GM18502 (cell line): ENCODE measurements around the gene SNAP91.
"Not testable (repeated sequence)": the region's sequence is repeated elsewhere in the genome, so short reads cannot be mapped to it uniquely, and the experiment has no call there.

Experiments
- ATAC-seq: cut with Tn5 transposase; IDR thresholded peaks from one replicate; pipeline ENCODE4 v1.9.1; 2021; ENCODE audit warnings: mild to moderate bottlenecking; ENCODE audit not compliant: unreplicated experiment, poor library complexity

The SNAP91 gene

DNA sequence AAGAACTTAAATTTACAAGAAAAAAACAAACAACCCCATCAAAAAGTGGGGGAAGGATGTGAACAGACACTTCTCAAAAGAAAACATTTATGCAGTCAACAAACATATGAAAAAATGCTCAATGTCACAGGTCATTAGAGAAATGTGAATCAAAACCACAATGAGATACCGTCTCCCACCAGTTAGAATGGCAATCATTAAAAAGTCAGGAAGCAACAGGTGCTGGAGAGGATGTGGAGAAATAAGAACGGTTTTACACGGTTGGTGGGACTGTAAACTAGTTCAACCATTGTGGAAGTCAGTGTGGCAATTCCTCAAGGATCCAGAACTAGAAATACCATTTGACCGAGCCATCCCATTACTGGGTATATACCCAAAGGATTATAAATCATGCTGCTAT lies 157.2 kb downstream of the SNAP91 start:
- ATAC-seq, result not testable (repeated sequence)

DNA sequence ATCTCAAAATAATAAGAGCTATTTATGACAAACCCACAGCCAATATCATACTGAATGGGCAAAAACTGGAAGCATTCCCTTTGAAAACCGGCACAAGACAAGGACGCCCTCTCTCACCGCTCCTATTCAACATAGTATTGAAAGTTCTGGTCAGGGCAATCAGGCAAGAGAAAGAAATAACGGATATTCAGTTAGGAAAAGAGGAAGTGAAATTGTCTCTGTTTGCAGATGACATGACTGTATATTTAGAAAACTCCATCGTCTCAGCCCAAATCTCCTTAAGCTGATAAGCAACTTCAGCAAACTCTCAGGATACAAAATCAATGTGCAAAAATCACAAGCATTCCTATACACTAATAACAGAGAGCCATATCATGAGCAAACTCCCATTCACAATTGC lies 158.4 kb downstream of the SNAP91 start:
- not testable (repeated sequence) for ATAC-seq

- ATAC-seq, result no peak
Measured at GRCh38 chr6:83546636-83547035, 162.3 kb downstream of the SNAP91 start.

DNA sequence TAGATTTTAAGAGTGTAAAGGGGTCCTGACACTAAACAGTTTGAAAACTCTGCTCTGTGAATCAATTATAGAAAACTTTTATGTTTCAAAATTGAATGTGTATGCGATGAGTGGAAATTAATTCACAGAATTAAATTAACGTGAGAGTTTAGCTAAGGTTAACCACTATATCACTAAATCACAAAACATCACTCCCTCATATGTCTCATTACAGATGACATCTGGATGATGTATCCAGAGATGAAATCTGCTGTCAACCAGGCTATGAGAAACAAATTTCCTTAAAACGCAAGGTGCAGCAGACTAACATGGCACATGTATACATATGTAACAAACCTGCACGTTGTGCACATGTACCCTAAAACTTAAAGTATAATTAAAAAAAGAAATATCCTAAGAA lies 169.2 kb downstream of the SNAP91 start:
- no peak for ATAC-seq

DNA sequence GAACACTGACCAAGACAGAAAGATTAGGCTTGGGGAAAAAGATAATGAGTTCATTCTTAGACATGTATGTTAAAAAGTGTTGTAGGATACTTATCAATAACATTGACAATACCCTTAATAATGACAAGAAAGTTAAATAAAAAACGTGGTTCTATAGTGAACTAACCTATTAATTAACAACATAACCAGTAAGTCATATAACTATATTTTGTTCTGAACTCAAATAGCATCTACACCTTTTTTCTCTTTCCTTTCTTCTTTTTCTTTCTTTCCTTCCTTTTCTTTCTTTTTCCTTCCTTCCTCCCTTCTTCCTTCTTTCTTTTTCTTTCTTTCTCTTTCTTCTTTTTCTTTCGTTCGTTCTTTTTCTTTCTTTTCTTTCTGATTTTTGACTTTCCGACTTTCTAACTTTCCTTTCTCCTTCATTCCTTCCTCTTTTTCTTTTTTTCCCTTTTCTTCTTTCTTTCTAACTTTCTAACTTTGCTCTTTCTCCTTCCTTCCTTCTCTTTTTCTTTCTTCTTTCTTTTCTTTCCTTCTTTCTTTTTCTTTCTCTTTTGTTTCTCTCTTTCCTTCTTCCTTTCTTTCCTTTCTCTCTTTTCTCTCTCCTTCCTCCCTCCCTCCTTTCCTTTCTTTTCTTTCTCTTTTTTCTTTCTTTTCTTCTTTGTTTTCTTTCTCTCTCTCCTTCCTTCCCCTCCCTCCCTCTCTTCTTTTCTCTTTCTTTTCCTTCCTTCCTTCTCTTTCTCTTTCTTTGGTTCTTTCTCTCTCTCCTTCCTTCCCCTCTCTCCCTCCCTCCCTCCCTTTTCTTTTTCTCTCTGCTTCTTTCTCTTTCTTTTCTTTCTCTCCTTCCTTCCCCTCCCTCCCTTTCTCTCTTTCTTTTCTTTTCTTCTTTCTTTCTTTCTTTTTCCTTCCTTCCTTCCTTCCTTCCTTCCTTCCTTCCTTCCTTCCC lies 172.0 kb downstream of the SNAP91 start:
- no peak for ATAC-seq

DNA sequence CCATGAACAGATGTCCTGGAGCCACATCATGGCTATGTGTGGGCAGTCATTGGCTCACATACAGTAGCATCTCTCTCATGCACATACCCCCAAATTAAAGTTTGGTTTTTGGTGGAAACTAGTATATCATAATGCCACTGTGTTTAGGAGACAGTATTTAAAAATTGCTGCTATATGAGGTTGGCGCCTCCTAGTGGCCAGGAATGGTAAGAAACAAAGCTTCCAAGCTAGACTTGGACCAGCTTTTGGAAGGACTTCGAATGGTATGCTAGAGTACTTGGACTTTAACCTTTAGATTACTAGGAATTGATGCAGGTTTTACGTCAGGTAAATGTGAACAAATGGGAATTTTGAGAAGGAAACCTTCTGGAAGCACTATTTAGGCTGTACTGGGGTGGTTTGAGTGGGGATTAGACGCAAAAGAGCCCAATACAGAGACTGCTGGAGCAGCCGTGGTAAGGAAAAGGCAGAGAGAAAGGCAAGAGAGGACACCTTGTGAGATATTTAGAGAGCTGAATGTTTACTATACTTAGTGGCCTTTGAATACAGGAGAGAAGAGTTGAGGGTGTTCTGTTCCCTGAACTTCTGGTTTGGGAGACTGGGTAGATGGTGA lies 172.8 kb downstream of the SNAP91 start:
- peak; percentile 80 for ATAC-seq

GRCh38 chr6:83518816-83519480 lies 190.0 kb downstream of the SNAP91 start:
- ATAC-seq, result no peak

GRCh38 chr6:83517500-83517899 lies 191.4 kb downstream of the SNAP91 start:
- no peak for ATAC-seq

DNA sequence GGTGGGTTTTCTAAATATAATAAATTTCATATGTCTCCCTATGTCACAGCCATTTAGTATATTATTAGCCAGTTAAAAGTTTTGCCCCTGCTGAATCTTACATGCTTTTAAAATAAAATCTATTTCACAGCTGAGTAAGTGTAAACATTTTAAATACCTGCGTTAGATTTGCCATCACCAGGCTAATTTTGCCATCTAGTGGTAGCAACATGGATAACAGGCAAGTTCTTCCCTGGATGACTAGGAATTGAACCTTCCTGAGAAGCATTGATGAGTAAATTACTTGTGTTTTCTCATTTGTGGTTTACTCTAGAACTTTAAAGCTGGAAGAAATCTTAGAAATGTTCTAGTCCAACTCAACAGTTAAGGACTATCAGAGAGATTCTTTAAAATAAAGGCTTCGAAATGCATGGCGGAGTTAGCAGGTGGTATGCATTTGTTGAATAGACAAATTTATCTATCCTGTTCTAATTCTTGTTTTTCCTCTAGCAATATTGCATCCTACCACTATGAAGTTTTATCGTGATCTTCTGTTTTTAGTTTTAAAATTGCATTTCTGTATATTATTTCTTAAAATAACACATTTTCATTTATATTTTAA lies 193.9 kb downstream of the SNAP91 start:
- peak; percentile 48 for ATAC-seq

DNA sequence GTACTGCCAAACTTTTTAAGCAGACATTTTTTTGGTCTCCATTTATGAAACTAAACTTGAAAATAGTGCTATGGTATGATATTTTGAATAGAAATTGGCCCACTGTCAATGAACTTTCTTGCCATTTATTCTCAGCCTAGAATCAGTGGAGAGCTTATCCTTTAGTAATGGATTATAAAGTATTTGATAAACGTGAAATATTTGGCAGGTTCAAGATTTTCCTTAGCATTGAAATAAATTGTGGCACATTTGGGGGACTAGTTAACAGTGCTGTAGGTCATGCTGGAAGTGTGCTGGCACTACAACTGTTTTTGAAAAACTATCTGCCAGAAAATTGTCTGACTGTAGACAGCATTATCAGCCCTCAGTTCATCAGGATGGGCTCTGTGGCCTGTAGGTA lies 194.4 kb downstream of the SNAP91 start:
- peak; percentile 2 for ATAC-seq

- ATAC-seq, result peak; percentile 74
Measured at GRCh38 chr6:83511901-83512681, 196.8 kb downstream of the SNAP91 start, which contains the start of gene PRSS35. PRSS35 (plus strand) TSS chr6:83512534; CDS start chr6:83523442, 10,908 bp downstream.

DNA sequence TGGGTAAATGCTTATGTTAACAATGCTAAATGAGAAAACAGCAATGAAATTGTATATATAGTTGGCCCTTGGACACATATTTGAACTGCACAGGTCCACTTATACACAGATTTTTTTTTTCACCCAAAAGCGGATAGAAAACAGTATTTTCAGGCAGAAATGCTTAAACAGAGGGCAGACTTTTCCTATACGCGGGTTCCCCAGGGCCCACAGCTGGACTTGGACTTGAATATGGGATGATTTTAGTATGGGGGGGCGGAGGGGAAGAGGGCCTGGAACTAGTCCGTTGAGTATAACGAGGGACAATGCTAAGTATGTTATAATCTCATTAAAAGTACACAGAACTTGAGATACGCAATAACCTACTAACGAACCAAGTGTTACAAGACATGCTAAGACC lies 197.6 kb downstream of the SNAP91 start:
- no peak for ATAC-seq

- ATAC-seq, result no peak
Measured at GRCh38 chr6:83510791-83511190, 198.1 kb downstream of the SNAP91 start.

DNA sequence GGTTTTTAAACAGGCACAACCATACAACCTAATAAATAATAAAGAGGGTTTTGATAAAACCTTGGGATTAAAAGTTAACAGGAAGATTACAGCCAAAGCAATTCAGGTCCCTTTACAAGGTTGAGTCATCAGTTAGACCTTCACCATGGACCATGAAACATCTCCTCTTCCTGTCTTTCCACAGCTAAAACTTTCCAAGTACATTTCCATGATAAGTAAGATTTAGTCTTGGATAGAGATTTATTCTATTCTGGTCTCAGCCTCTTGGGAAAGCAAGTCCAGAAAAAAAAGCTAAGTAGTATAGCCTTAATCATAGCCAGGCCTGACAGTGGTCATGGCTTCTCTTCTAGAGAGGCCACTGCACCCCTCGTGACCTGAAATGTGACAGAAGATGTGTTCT lies 199.5 kb downstream of the SNAP91 start:
- ATAC-seq, result no peak

- no peak for ATAC-seq
Measured at GRCh38 chr6:83505356-83505755, 203.5 kb downstream of the SNAP91 start.
